ENCODE data around the gene SPIRE1.

- TF ChIP-seq CTCF (IDR thresholded peaks at IDR 0.05; ENCODE audit: borderline replicate concordance, extremely low read depth, low read length, poor library complexity, severe bottlenecking) = no peak
- TF ChIP-seq EZH2 (IDR thresholded peaks at IDR 0.05; ENCODE audit: borderline replicate concordance, low read depth, low read length, severe bottlenecking) = no peak
These were observed 86.3 kb downstream of the SPIRE1 start for GRCh38 chr18:12571630-12572029.
